A549 (cell line): Measurements from ENCODE around the gene MUC5B. TPM values are rescaled to one million over a fixed set of nuclear protein-coding genes. Genes with fewer than 3 reads are reported as not detected.

ENCODE experiments used
- ATAC-seq, 2 experiments: fragments of 200-7000 bp in 1 of 2; fragments of >200 bp in 1 of 2; cut with Nextera tagmentation in 1 of 2; cut with Tn5 transposase in 1 of 2; 3 replicates each; pipeline versions ENCODE4 v1.8.0 to v1.9.1; 2018 to 2020; ENCODE audit warnings: mild to moderate bottlenecking in 1 of 2, moderate library complexity in 1 of 2
- CTCF ChIA-PET: fragments of 300-600 bp; sonication (Branson Sonifier 250); formaldehyde crosslinking; extraction: SDS; loops from one replicate; lab custom pipeline; 2021; ENCODE audit warnings: antibody characterized with exemption, inconsistent platforms; lab: Yijun Ruan, JAX
- POLR2A ChIA-PET: fragments of 350-600 bp; formaldehyde crosslinking; extraction: SDS; loops from one replicate; lab custom pipeline; 2021; ENCODE audit warnings: antibody characterized with exemption, inconsistent platforms; lab: Yijun Ruan, JAX
- DNase-seq, 2 experiments: peaks; one replicate each; pipeline versions ENCODE4 v3.0.0 to v3.0.0-alpha.2; 2011 to 2016; ENCODE audit warnings: low read depth in 1 of 2, low spot score in 1 of 2
- FAIRE-seq: peaks from 2 replicates; lab custom pipeline; 2011; peaks lifted over from hg19 to GRCh38; lab: Jason Lieb, UNC
- H3K27ac ChIP-seq, 2 experiments: fragments of >200 bp; sonication (Bioruptor Twin); formaldehyde crosslinking; 3 replicates each; pipeline ENCODE4 v1.5.1; 2016 to 2017
- H3K4me1 ChIP-seq: fragments of >200 bp; sonication (Bioruptor Twin); formaldehyde crosslinking; 3 replicates; pipeline ENCODE4 v1.6.1; 2016
- H3K4me2 ChIP-seq: fragments of >200 bp; sonication (Bioruptor Twin); formaldehyde crosslinking; 3 replicates; pipeline ENCODE4 v1.6.1; 2016
- H3K4me3 ChIP-seq: fragments of >200 bp; sonication (Bioruptor Twin); formaldehyde crosslinking; 3 replicates; pipeline ENCODE4 v1.5.1; 2016
- H3K9me3 ChIP-seq: fragments of >200 bp; sonication (Bioruptor Twin); formaldehyde crosslinking; 3 replicates; pipeline ENCODE4 v1.6.1; 2016
- CBX2 ChIP-seq: fragments of 200-600 bp; sonication (generic); IDR thresholded peaks from 2 replicates; pipeline ENCODE4 v1.6.1; 2016; ENCODE audit warnings: low read depth, mild to moderate bottlenecking, borderline replicate concordance
- CBX8 ChIP-seq: fragments of 200-600 bp; sonication (generic); IDR thresholded peaks from 2 replicates; pipeline ENCODE4 v1.6.1; 2016
- CEBPB ChIP-seq, 2 experiments: fragments of >200 bp in 1 of 2; sonication (Bioruptor Twin) in 1 of 2; formaldehyde crosslinking in 1 of 2; IDR thresholded peaks; 2 replicates each; pipeline ENCODE4 v1.6.1; 2012 to 2016
- CHD4 ChIP-seq: fragments of 200-600 bp; sonication (generic); IDR thresholded peaks from 2 replicates; pipeline ENCODE4 v1.6.1; 2016; ENCODE audit warnings: antibody characterized with exemption, mild to moderate bottlenecking, borderline replicate concordance
- EHMT2 ChIP-seq: fragments of 200-600 bp; sonication (generic); IDR thresholded peaks from 2 replicates; pipeline ENCODE4 v1.6.1; 2016; ENCODE audit warnings: antibody characterized with exemption, low read depth, mild to moderate bottlenecking, moderate library complexity
- ESRRA ChIP-seq: fragments of 150-350 bp; IDR thresholded peaks from 2 replicates; pipeline ENCODE4 v1.6.1; 2014; ENCODE audit warnings: mild to moderate bottlenecking, low read length, borderline replicate concordance
- FOSL2 ChIP-seq, 2 experiments: fragments of 450-650 bp in 1 of 2; fragments of >200 bp in 1 of 2; sonication (Bioruptor Twin) in 1 of 2; formaldehyde crosslinking; IDR thresholded peaks; 2 replicates each; pipeline versions ENCODE4 v1.5.0 to v1.6.1; 2016 to 2020; ENCODE audit warnings: mild to moderate bottlenecking in 1 of 2, moderate library complexity in 1 of 2
- FOXS1 ChIP-seq: fragments of 250-450 bp; sonication (Bioruptor Pico); IDR thresholded peaks from 2 replicates; pipeline ENCODE4 v1.5.0; 2020; ENCODE audit warnings: mild to moderate bottlenecking, moderate library complexity
- HEYL ChIP-seq: fragments of 250-450 bp; sonication (Bioruptor Pico); IDR thresholded peaks from 2 replicates; pipeline ENCODE4 v1.8.0; 2021; ENCODE audit warnings: mild to moderate bottlenecking, moderate library complexity
- HOXA7 ChIP-seq: fragments of 250-450 bp; sonication (Bioruptor Pico); IDR thresholded peaks from 2 replicates; pipeline ENCODE4 v1.5.0; 2020; ENCODE audit warnings: mild to moderate bottlenecking, moderate library complexity
- HOXB5 ChIP-seq: fragments of 250-450 bp; sonication (Bioruptor Pico); IDR thresholded peaks from 2 replicates; pipeline ENCODE4 v1.5.0; 2020; ENCODE audit warnings: mild to moderate bottlenecking, moderate library complexity
- JUNB ChIP-seq: fragments of >200 bp; sonication (Bioruptor Twin); formaldehyde crosslinking; IDR thresholded peaks from 2 replicates; pipeline ENCODE4 v1.6.1; 2016
- MAFK ChIP-seq: fragments of 450-650 bp; IDR thresholded peaks from 2 replicates; pipeline ENCODE4 v1.6.1; 2014; ENCODE audit not compliant: partially characterized antibody
- MAZ ChIP-seq: fragments of 150-350 bp; IDR thresholded peaks from 2 replicates; pipeline ENCODE4 v1.6.1; 2014; ENCODE audit warnings: antibody characterized with exemption, low read depth, low read length, borderline replicate concordance
- MYC ChIP-seq: IDR thresholded peaks from 2 replicates; pipeline ENCODE4 v1.6.1; 2012; ENCODE audit warnings: mild to moderate bottlenecking, inconsistent platforms, low read length, improper control_type of control experiment, borderline replicate concordance
- NPAS2 ChIP-seq: fragments of 250-450 bp; sonication (Bioruptor Pico); IDR thresholded peaks from 2 replicates; pipeline ENCODE4 v1.8.0; 2022; ENCODE audit warnings: mild to moderate bottlenecking, moderate library complexity, borderline replicate concordance
- NR3C1 ChIP-seq: fragments of >200 bp; sonication (Bioruptor Twin); formaldehyde crosslinking; IDR thresholded peaks from 3 replicates; pipeline ENCODE4 v1.6.1; 2017
- POLR2AphosphoS2 ChIP-seq: conservative IDR thresholded peaks from 2 replicates; pipeline ENCODE4 v1.6.1; 2012; ENCODE audit warnings: low read length, improper control_type of control experiment, inconsistent platforms
- RARB ChIP-seq: fragments of 250-450 bp; sonication (Bioruptor Pico); IDR thresholded peaks from 2 replicates; pipeline ENCODE4 v1.8.0; 2021; ENCODE audit warnings: mild to moderate bottlenecking, moderate library complexity
- RCOR1 ChIP-seq: fragments of 150-350 bp; IDR thresholded peaks from 2 replicates; pipeline ENCODE4 v1.6.1; 2014; ENCODE audit warnings: antibody characterized with exemption, low read length, low read depth
- SREBF2 ChIP-seq: fragments of 450-650 bp; IDR thresholded peaks from 2 replicates; pipeline ENCODE4 v1.6.1; 2014; ENCODE audit warnings: mild to moderate bottlenecking, moderate library complexity
- TFCP2L1 ChIP-seq: fragments of 250-450 bp; sonication (Bioruptor Pico); IDR thresholded peaks from 2 replicates; pipeline ENCODE4 v1.5.0; 2021; ENCODE audit warnings: mild to moderate bottlenecking
- TP53 ChIP-seq: fragments of 250-450 bp; sonication (Bioruptor Pico); IDR thresholded peaks from 2 replicates; pipeline ENCODE4 v1.5.0; 2021; ENCODE audit warnings: mild to moderate bottlenecking, moderate library complexity
- ZC3H11A ChIP-seq: fragments of 450-650 bp; IDR thresholded peaks from 2 replicates; pipeline ENCODE4 v1.6.1; 2014; ENCODE audit warnings: antibody characterized with exemption, mild to moderate bottlenecking
- ZNF302 ChIP-seq: fragments of 250-450 bp; sonication (Bioruptor Pico); IDR thresholded peaks from 2 replicates; pipeline ENCODE4 v1.9.0; 2021; ENCODE audit warnings: inconsistent platforms, mild to moderate bottlenecking, moderate library complexity
- whole genome bisulfite sequencing: methylation state at CpG from one replicate; pipeline ENCODE4 v1.1.6; 2017; ENCODE audit errors: missing lambda C conversion rate; 5-methylcytosine and 5-hydroxymethylcytosine counted together
- polyA plus RNA-seq, 4 experiments: library from polyadenylated mRNA; depleted of rRNA in 3 of 4; stranded (reverse); fragments of >200 nt; fragmentation: RNase III in 1 of 4; extraction: RNeasy Plus Mini Kit Qiagen cat#74134 plus additional on column Dnase treatment in 1 of 4; gene quantifications; 2 replicates in 3 of 4; 3 replicates in 1 of 4; pipeline ENCODE4 v1.2.3, GENCODE V29; 2011 to 2017
- TF ChIP-seq, protein P1 (sequence below): fragments of >200 bp; sonication (Bioruptor Twin); formaldehyde crosslinking; IDR thresholded peaks from 2 replicates; pipeline ENCODE4 v1.6.1; 2016
- TF ChIP-seq, protein P2 (sequence below): fragments of 150-350 bp; IDR thresholded peaks from 2 replicates; pipeline ENCODE4 v1.6.1; 2014; ENCODE audit warnings: low read depth, mild to moderate bottlenecking, low read length
- TF ChIP-seq, protein P3 (sequence below): IDR thresholded peaks from 2 replicates; pipeline ENCODE4 v1.6.1; 2012
- TF ChIP-seq, protein P4 (sequence below): fragments of 250-450 bp; sonication (Bioruptor Pico); IDR thresholded peaks from 2 replicates; pipeline ENCODE4 v1.5.0; 2021; ENCODE audit warnings: mild to moderate bottlenecking, moderate library complexity, borderline replicate concordance
- TF ChIP-seq, protein P5 (sequence below): fragments of 250-450 bp; sonication (Bioruptor Pico); IDR thresholded peaks from 2 replicates; pipeline ENCODE4 v1.5.0; 2020; ENCODE audit warnings: low read depth, mild to moderate bottlenecking, moderate library complexity

Gene MUC5B
- polyA plus RNA-seq, 2 of the 4 experiments (the other 2 are of a cell fraction), result 0.85 to 1.4 TPM

DNA sequence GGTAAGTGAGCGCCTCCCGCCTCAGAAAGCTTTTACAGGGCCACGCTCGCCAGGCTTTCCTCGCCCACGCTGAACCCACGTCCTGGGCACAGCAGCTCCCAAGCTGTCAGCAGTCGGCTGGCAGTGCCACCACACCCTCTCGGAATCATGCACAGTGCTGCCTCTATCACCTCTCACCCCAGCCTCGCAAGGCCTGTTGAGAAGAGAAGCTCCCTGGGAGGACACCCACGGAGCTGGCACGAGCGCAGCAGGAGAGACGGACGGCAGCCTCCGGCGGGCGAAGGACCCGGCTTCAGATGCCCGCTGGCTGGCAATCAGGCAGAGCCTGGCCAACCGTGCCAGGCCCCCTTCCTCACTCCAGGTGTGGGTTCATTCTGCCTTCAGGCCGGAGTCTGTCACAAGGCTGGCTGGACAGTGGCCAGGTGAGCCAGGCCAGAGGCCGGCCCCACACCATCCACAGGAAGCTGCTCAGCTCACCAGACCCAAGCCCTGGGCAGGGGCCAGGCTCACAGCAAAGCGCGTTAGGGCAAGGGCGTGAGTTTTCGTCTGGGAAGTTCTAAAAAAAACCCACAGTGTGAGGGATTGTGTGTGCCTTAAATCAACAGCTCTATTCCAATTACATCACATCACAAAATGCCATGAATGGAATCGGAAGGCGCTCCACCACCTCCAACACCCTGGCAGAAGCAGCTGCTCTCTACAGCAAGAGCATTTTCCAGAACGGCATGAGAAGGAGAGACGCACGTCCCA, 53.4 kb downstream of the MUC5B start:
- WGBS, result 92% methylated on average over 26 of the region's 32 CpGs
- FAIRE-seq (no peak), DNase-seq (no peak), ATAC-seq (no peak)
- no peaks in the 10 kb centered on the region for H3K4me1 ChIP-seq
- CTCF ChIA-PET, result interaction anchor here (0.6 to 1.0 kb wide), 3 partner anchors 28 to 299 kb away, joined by 3 to 5 read pairs (median 3); no protein-coding TSS in a partner anchor
- no peak overlapping the region for H3K4me3 ChIP-seq
- TF ChIP-seq FOXS1 (CRISPR knock-in tag), result no peak
- TF ChIP-seq ZNF302 (CRISPR knock-in tag), result no peak
- no peak for TF ChIP-seq POLR2AphosphoS2
- no peak for TF ChIP-seq TP53
- TF ChIP-seq ZC3H11A, result no peak
- TF ChIP-seq TFCP2L1 (CRISPR knock-in tag), result no peak
- no peak for TF ChIP-seq MAZ
- TF ChIP-seq JUNB, result no peak
- TF ChIP-seq HEYL, result no peak
- no peak for TF ChIP-seq EHMT2
- TF ChIP-seq RARB (CRISPR knock-in tag), result no peak
- TF ChIP-seq, protein P1, sequence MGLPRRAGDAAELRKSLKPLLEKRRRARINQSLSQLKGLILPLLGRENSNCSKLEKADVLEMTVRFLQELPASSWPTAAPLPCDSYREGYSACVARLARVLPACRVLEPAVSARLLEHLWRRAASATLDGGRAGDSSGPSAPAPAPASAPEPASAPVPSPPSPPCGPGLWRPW, result no peak
- TF ChIP-seq, protein P2, sequence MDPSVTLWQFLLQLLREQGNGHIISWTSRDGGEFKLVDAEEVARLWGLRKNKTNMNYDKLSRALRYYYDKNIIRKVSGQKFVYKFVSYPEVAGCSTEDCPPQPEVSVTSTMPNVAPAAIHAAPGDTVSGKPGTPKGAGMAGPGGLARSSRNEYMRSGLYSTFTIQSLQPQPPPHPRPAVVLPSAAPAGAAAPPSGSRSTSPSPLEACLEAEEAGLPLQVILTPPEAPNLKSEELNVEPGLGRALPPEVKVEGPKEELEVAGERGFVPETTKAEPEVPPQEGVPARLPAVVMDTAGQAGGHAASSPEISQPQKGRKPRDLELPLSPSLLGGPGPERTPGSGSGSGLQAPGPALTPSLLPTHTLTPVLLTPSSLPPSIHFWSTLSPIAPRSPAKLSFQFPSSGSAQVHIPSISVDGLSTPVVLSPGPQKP, result no peak
- no peak for TF ChIP-seq CBX8
- TF ChIP-seq NPAS2, result no peak
- TF ChIP-seq, protein P3, sequence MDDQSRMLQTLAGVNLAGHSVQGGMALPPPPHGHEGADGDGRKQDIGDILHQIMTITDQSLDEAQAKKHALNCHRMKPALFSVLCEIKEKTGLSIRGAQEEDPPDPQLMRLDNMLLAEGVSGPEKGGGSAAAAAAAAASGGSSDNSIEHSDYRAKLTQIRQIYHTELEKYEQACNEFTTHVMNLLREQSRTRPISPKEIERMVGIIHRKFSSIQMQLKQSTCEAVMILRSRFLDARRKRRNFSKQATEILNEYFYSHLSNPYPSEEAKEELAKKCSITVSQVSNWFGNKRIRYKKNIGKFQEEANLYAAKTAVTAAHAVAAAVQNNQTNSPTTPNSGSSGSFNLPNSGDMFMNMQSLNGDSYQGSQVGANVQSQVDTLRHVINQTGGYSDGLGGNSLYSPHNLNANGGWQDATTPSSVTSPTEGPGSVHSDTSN, result no peak
- TF ChIP-seq CHD4, result no peak
- no peak overlapping the region for H3K27ac ChIP-seq
- POLR2A ChIA-PET, result no interaction called here
- H3K9me3 ChIP-seq, result no peaks in the 10 kb centered on the region; the same call in 2 of the 3 replicates
- H3K4me2 ChIP-seq, result no peak overlapping the region

DNA sequence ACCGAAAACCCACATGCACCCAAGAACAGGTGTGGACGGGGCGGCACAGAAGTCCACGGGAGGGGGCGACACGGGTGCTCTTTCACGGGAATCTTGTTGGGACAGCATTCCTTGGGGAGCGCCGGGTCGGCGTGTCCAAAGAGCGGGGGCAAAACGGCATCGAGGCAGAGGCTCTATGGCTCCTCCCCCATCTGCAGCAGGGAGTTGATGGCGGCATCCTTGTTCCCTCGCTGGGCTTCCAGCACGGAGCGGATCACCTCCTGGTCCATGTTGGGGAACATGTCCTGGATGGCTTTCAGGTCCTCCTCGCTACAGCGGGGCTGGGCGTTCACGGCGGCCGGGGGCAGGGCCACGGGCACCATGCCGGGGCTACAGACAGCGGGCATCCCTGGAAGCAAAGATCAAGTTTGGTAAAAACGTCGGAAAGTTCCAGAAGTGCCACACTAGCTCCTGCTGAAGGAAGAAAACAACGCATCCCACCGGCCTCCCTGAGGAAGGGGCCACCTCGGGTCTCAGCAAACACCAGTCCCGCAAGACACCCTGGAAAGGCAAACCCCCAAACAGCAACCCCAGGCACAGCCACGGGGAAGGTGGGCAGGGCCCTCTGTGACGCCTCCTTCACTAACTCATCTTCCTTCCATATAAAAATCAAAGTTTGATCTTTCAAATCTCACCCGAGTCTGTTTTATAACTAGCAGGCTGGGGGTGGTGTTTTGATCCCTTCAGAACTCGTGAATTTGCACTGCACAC, 54.2 kb downstream of the MUC5B start:
- Histone ChIP-seq H3K4me3 (no peak overlapping the region), H3K27ac (no peak overlapping the region), H3K9me3 (no peaks in the 10 kb centered on the region; the same call in 2 of the 3 replicates), H3K4me2 (no peak overlapping the region), H3K4me1 (no peaks in the 10 kb centered on the region)
- TF ChIP-seq, protein P4, sequence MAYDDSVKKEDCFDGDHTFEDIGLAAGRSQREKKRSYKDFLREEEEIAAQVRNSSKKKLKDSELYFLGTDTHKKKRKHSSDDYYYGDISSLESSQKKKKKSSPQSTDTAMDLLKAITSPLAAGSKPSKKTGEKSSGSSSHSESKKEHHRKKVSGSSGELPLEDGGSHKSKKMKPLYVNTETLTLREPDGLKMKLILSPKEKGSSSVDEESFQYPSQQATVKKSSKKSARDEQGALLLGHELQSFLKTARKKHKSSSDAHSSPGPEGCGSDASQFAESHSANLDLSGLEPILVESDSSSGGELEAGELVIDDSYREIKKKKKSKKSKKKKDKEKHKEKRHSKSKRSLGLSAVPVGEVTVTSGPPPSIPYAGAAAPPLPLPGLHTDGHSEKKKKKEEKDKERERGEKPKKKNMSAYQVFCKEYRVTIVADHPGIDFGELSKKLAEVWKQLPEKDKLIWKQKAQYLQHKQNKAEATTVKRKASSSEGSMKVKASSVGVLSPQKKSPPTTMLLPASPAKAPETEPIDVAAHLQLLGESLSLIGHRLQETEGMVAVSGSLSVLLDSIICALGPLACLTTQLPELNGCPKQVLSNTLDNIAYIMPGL, result no peak
- no peak for TF ChIP-seq FOSL2 (IDR thresholded peaks at IDR 0.05)
- TF ChIP-seq FOSL2 (CRISPR knock-in tag; IDR thresholded peaks at IDR 0.05), result no peak
- no peak for TF ChIP-seq CEBPB (IDR thresholded peaks at IDR 0.05)
- no peak for TF ChIP-seq HOXB5 (CRISPR knock-in tag)
- TF ChIP-seq EHMT2, result no peak
- no peak for TF ChIP-seq HOXA7 (CRISPR knock-in tag)
- no peak for TF ChIP-seq ZNF302 (CRISPR knock-in tag)
- TF ChIP-seq, protein P3, result no peak
- no peak for TF ChIP-seq JUNB
- TF ChIP-seq CBX2, result no peak
- TF ChIP-seq, protein P5, sequence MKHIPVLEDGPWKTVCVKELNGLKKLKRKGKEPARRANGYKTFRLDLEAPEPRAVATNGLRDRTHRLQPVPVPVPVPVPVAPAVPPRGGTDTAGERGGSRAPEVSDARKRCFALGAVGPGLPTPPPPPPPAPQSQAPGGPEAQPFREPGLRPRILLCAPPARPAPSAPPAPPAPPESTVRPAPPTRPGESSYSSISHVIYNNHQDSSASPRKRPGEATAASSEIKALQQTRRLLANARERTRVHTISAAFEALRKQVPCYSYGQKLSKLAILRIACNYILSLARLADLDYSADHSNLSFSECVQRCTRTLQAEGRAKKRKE, result no peak
- no peak for TF ChIP-seq RCOR1
- TF ChIP-seq MYC, result no peak
- no peak for TF ChIP-seq HEYL
- TF ChIP-seq NR3C1, result no peak
- TF ChIP-seq POLR2AphosphoS2, result no peak
- no peak for TF ChIP-seq ESRRA
- no peak for TF ChIP-seq MAFK
- TF ChIP-seq TP53, result no peak
- no peak for TF ChIP-seq SREBF2
- WGBS, result 90% methylated on average over 27 of the region's 37 CpGs
- FAIRE-seq (no peak), DNase-seq (no peak), ATAC-seq (no peak)
- ChIA-PET POLR2A (no interaction called here), CTCF (interaction anchor here (0.9 to 1.2 kb wide), 2 partner anchors 8 to 298 kb away, joined by 3 to 4 read pairs; no protein-coding TSS in a partner anchor)
